ENCODE measurements around the gene APOBEC4. TPM values are rescaled to one million over a fixed set of nuclear protein-coding genes. Genes with fewer than 3 reads are reported as not detected.

Gene APOBEC4
- total RNA-seq, 1 donor, result not detected

DNA sequence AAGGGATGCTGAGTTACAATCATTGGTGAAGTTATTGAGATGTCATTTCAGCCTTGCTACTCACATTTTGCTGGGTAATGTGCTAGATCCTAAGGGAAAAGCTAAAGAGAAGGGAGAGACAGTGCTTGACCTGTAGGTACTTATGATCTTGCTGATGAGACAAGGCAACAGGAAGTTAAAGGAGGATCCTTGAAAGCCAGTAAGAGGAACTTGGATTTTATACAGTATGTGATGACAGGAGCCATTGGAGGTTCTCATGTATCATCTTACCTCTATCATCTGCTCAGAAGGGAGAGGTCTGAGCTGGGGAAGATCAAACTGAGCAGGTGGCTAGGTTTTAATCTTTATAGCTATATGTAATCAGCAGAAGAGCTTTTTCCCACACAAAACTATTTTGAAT lies 6.3 kb downstream of the APOBEC4 start:
- no peaks in the 10 kb centered on the region for H3K27me3 ChIP-seq (ENCODE audit: insufficient read depth, low read length)
- H3K4me3 ChIP-seq (ENCODE audit: insufficient read depth, low read length), result no peak overlapping the region
- H4K20me1 ChIP-seq (ENCODE audit: insufficient read depth, low read length), result peaks cover 2% of the 10 kb centered on the region
- no peak for DNase-seq (ENCODE audit: insufficient read length, low spot score, missing footprints)
- no peaks in the 10 kb centered on the region for H3K9me3 ChIP-seq (ENCODE audit: low read depth, low read length)
- H3K4me1 ChIP-seq (ENCODE audit: insufficient read depth, low read length), result peaks cover 9% of the 10 kb centered on the region
- TF ChIP-seq, protein P1, sequence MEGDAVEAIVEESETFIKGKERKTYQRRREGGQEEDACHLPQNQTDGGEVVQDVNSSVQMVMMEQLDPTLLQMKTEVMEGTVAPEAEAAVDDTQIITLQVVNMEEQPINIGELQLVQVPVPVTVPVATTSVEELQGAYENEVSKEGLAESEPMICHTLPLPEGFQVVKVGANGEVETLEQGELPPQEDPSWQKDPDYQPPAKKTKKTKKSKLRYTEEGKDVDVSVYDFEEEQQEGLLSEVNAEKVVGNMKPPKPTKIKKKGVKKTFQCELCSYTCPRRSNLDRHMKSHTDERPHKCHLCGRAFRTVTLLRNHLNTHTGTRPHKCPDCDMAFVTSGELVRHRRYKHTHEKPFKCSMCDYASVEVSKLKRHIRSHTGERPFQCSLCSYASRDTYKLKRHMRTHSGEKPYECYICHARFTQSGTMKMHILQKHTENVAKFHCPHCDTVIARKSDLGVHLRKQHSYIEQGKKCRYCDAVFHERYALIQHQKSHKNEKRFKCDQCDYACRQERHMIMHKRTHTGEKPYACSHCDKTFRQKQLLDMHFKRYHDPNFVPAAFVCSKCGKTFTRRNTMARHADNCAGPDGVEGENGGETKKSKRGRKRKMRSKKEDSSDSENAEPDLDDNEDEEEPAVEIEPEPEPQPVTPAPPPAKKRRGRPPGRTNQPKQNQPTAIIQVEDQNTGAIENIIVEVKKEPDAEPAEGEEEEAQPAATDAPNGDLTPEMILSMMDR (IDR thresholded peaks at IDR 0.05; ENCODE audit: extremely low read depth, low read depth, low read length), result no peak
- no peaks in the 10 kb centered on the region for H3K36me3 ChIP-seq (ENCODE audit: insufficient read depth, low read length)
- no peak overlapping the region for H3K27ac ChIP-seq (ENCODE audit: low read depth, low read length)
- no peak overlapping the region for H3K4me2 ChIP-seq (ENCODE audit: insufficient read depth, low read length)
- H2AFZ ChIP-seq (ENCODE audit: low read length), result no peak overlapping the region
- no peaks in the 10 kb centered on the region for H3K79me2 ChIP-seq (ENCODE audit: insufficient read depth, low read length)

- no peak overlapping the region for H3K4me3 ChIP-seq (ENCODE audit: insufficient read depth, low read length)
- TF ChIP-seq, protein P1 (IDR thresholded peaks at IDR 0.05; ENCODE audit: extremely low read depth, low read depth, low read length), result no peak
- DNase-seq (ENCODE audit: insufficient read length, low spot score, missing footprints), result no peak
- no peaks in the 10 kb centered on the region for H3K36me3 ChIP-seq (ENCODE audit: insufficient read depth, low read length)
- peaks cover 5% of the 10 kb centered on the region for H3K79me2 ChIP-seq (ENCODE audit: insufficient read depth, low read length)
- H4K20me1 ChIP-seq (ENCODE audit: insufficient read depth, low read length), result peaks cover 2% of the 10 kb centered on the region
- H2AFZ ChIP-seq (ENCODE audit: low read length), result no peak overlapping the region
- no peak overlapping the region for H3K27ac ChIP-seq (ENCODE audit: low read depth, low read length)
- no peaks in the 10 kb centered on the region for H3K9me3 ChIP-seq (ENCODE audit: low read depth, low read length)
- H3K4me1 ChIP-seq (ENCODE audit: insufficient read depth, low read length), result peaks cover 9% of the 10 kb centered on the region
- no peaks in the 10 kb centered on the region for H3K27me3 ChIP-seq (ENCODE audit: insufficient read depth, low read length)
- H3K4me2 ChIP-seq (ENCODE audit: insufficient read depth, low read length), result no peak overlapping the region
Measured at GRCh38 chr1:183645531-183645930, 7.6 kb downstream of the APOBEC4 start.

DNA sequence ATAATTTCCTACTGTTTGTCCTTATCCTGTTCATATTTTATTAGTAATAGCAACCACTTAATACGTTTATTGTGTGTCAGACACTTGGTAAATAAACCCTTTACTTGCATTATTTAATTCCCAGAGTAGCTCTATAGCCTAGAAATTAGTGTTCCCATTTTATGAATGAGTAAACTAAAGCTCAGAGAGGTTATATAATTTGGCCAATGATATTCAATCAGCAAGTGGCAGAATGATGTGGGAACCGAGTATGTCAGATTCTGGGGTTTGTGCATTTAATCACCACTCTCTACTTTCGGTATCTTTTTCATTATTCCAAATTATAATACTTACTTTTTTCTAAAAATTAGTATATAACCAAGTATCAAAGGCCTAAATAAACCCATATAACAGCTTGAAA lies 10.9 kb downstream of the APOBEC4 start:
- Histone ChIP-seq H3K79me2 (ENCODE audit: insufficient read depth, low read length) (peaks cover 11% of the 10 kb centered on the region), H4K20me1 (ENCODE audit: insufficient read depth, low read length) (no peaks in the 10 kb centered on the region)
- TF ChIP-seq, protein P1 (IDR thresholded peaks at IDR 0.05; ENCODE audit: extremely low read depth, low read depth, low read length), result no peak

DNA sequence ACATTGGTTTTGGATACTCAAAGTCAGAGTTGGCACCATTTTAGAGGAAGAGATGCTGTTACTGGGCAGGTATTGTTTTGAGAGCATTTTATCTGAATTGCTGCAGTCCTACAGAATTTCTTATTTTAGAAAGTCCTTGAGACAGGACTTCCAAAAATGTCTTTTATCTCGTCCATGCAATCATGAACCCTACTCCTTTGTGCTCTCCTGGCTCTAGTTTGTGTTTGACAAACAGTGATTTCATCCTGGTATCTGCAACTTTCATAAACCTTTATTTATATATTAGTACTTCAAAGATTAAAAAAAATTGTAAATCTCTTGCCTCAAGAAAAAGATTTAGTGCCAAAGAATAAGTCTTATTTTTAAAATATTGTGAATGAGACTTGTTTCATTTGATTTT lies 12.9 kb downstream of the APOBEC4 start:
- H3K27me3 ChIP-seq (ENCODE audit: insufficient read depth, low read length), result no peaks in the 10 kb centered on the region
- H3K36me3 ChIP-seq (ENCODE audit: insufficient read depth, low read length), result no peaks in the 10 kb centered on the region
- H3K9me3 ChIP-seq (ENCODE audit: low read depth, low read length), result no peaks in the 10 kb centered on the region
- no peak for DNase-seq (ENCODE audit: insufficient read length, low spot score, missing footprints)
- no peak overlapping the region for H2AFZ ChIP-seq (ENCODE audit: low read length)
- peaks cover 20% of the 10 kb centered on the region for H3K79me2 ChIP-seq (ENCODE audit: insufficient read depth, low read length)
- TF ChIP-seq, protein P1 (IDR thresholded peaks at IDR 0.05; ENCODE audit: extremely low read depth, low read depth, low read length), result no peak
- H4K20me1 ChIP-seq (ENCODE audit: insufficient read depth, low read length), result no peaks in the 10 kb centered on the region
- peaks cover 9% of the 10 kb centered on the region for H3K4me1 ChIP-seq (ENCODE audit: insufficient read depth, low read length)
- H3K27ac ChIP-seq (ENCODE audit: low read depth, low read length), result no peak overlapping the region
- H3K4me2 ChIP-seq (ENCODE audit: insufficient read depth, low read length), result no peak overlapping the region
- no peak overlapping the region for H3K4me3 ChIP-seq (ENCODE audit: insufficient read depth, low read length)

More for the DNA sequence above, 10.9 kb downstream of the APOBEC4 start:
- H2AFZ ChIP-seq (ENCODE audit: low read length), result no peak overlapping the region
- no peaks in the 10 kb centered on the region for H3K27me3 ChIP-seq (ENCODE audit: insufficient read depth, low read length)
- H3K27ac ChIP-seq (ENCODE audit: low read depth, low read length), result no peak overlapping the region
- H3K4me1 ChIP-seq (ENCODE audit: insufficient read depth, low read length), result peaks cover 2% of the 10 kb centered on the region
- no peak overlapping the region for H3K4me2 ChIP-seq (ENCODE audit: insufficient read depth, low read length)
- H3K9me3 ChIP-seq (ENCODE audit: low read depth, low read length), result no peaks in the 10 kb centered on the region
- no peak overlapping the region for H3K4me3 ChIP-seq (ENCODE audit: insufficient read depth, low read length)
- DNase-seq (ENCODE audit: insufficient read length, low spot score, missing footprints), result no peak
- H3K36me3 ChIP-seq (ENCODE audit: insufficient read depth, low read length), result no peaks in the 10 kb centered on the region

Data from osteoblast (primary cell).